Neural cell (in vitro differentiated cells): ENCODE data around the gene FSTL1. TPM values are rescaled to one million over a fixed set of nuclear protein-coding genes. Genes with fewer than 3 reads are reported as not detected.

ENCODE experiments used
- H2AFZ ChIP-seq: fragments of 200-600, 300-800 bp; sonication (generic), shearing (Covaris generic); 2 replicates; pipeline ENCODE4 v1.6.0; 2014; ENCODE audit warnings: low read depth, mild to moderate bottlenecking, antibody characterized with exemption, low read length, moderate library complexity
- H3F3A ChIP-seq: fragments of 200-600 bp; shearing (Covaris generic); 2 replicates; pipeline ENCODE4 v1.6.1; 2016; ENCODE audit warnings: mild to moderate bottlenecking, moderate library complexity, mixed read lengths, antibody characterized with exemption, low read length; ENCODE audit not compliant: insufficient read depth, poor library complexity, severe bottlenecking
- H3K27ac ChIP-seq: fragments of 200-600, 300-800 bp; sonication (generic), shearing (Covaris generic); 2 replicates; pipeline ENCODE4 v1.5.1; 2014; ENCODE audit warnings: mild to moderate bottlenecking, low read length, moderate library complexity
- H3K27me3 ChIP-seq: fragments of 300-800, 200-600 bp; sonication (generic), shearing (Covaris generic); 2 replicates; pipeline ENCODE4 v1.6.0; 2014; ENCODE audit warnings: mild to moderate bottlenecking, low read depth, low read length, moderate library complexity; ENCODE audit not compliant: insufficient read depth
- H3K36me3 ChIP-seq: fragments of 300-800, 200-600 bp; sonication (generic), shearing (Covaris generic); 2 replicates; pipeline ENCODE4 v1.5.1; 2014; ENCODE audit warnings: mild to moderate bottlenecking, antibody characterized with exemption, low read length, moderate library complexity; ENCODE audit not compliant: insufficient read depth
- H3K4me2 ChIP-seq: fragments of 300-800, 200-600 bp; sonication (generic), shearing (Covaris generic); 2 replicates; pipeline ENCODE4 v1.6.0; 2014; ENCODE audit warnings: mild to moderate bottlenecking, low read length
- H3K4me3 ChIP-seq: fragments of 300-800, 200-600 bp; sonication (generic), shearing (Covaris generic); 2 replicates; pipeline ENCODE4 v1.5.1; 2014; ENCODE audit warnings: mild to moderate bottlenecking, low read length, moderate library complexity
- H3K79me2 ChIP-seq: fragments of 200-600 bp; shearing (Covaris generic); replicated peaks from 2 replicates; pipeline ENCODE4 v1.6.0; 2014; ENCODE audit warnings: mild to moderate bottlenecking, low read length, moderate library complexity; ENCODE audit not compliant: insufficient read depth
- H3K9ac ChIP-seq: fragments of 300-800, 200-600 bp; sonication (generic), shearing (Covaris generic); 2 replicates; pipeline ENCODE4 v1.6.1; 2016; ENCODE audit warnings: mild to moderate bottlenecking, low read length, mixed read lengths
- H3K9me2 ChIP-seq: fragments of 200-600 bp; shearing (Covaris generic); 2 replicates; pipeline ENCODE4 v1.6.1; 2016; ENCODE audit warnings: mild to moderate bottlenecking, low read length, mixed read lengths; ENCODE audit not compliant: insufficient read depth
- H3K9me3 ChIP-seq: fragments of 200-600, 300-800 bp; sonication (generic), shearing (Covaris generic); 2 replicates; pipeline ENCODE4 v1.6.1; 2016; ENCODE audit warnings: mild to moderate bottlenecking, mixed run types, low read length, moderate library complexity, mixed read lengths
- H4K20me1 ChIP-seq: fragments of 200-600 bp; shearing (Covaris generic); 2 replicates; pipeline ENCODE4 v1.6.1; 2016; ENCODE audit warnings: mild to moderate bottlenecking, mixed run types; ENCODE audit not compliant: insufficient read depth
- EP300 ChIP-seq: fragments of 450-650 bp; conservative IDR thresholded peaks from 2 replicates; pipeline ENCODE4 v1.6.1; 2014; ENCODE audit warnings: antibody characterized with exemption, mild to moderate bottlenecking, moderate library complexity; ENCODE audit not compliant: poor library complexity, severe bottlenecking
- EZH2 ChIP-seq: fragments of 200-600, 300-800 bp; shearing (Covaris generic), sonication (generic); IDR thresholded peaks from 2 replicates; pipeline ENCODE4 v1.6.1; 2014; ENCODE audit warnings: antibody characterized with exemption, low read length, borderline replicate concordance, mild to moderate bottlenecking; ENCODE audit not compliant: insufficient read depth, poor library complexity, severe bottlenecking
- MXI1 ChIP-seq: fragments of 450-650 bp; conservative IDR thresholded peaks from 2 replicates; pipeline ENCODE4 v1.6.1; 2014; ENCODE audit warnings: antibody characterized with exemption, mild to moderate bottlenecking; ENCODE audit not compliant: poor library complexity, severe bottlenecking
- POLR2AphosphoS5 ChIP-seq: IDR thresholded peaks from 2 replicates; pipeline ENCODE4 v1.6.1; 2012
- RAD21 ChIP-seq: fragments of 450-650 bp; conservative IDR thresholded peaks from 2 replicates; pipeline ENCODE4 v1.6.1; 2014; ENCODE audit warnings: antibody characterized with exemption, mild to moderate bottlenecking, moderate library complexity
- SMC3 ChIP-seq: fragments of 450-650 bp; conservative IDR thresholded peaks from 2 replicates; pipeline ENCODE4 v1.6.1; 2014; ENCODE audit warnings: antibody characterized with exemption, mild to moderate bottlenecking, moderate library complexity; ENCODE audit not compliant: poor library complexity
- TAF1 ChIP-seq: IDR thresholded peaks from 2 replicates; pipeline ENCODE4 v1.6.1; 2012; ENCODE audit warnings: low read depth
- polyA plus RNA-seq: library from polyadenylated mRNA; depleted of rRNA; stranded (reverse); fragments of >200 nt; gene quantifications from 2 replicates; pipeline ENCODE4 v1.2.3, GENCODE V29; 2014
- TF ChIP-seq, protein P1 (sequence below): fragments of 450-650 bp; IDR thresholded peaks from 2 replicates; pipeline ENCODE4 v1.5.1; 2014; ENCODE audit warnings: antibody characterized with exemption, mild to moderate bottlenecking, moderate library complexity; ENCODE audit not compliant: poor library complexity, severe bottlenecking
- TF ChIP-seq, protein P2 (sequence below): IDR thresholded peaks from 2 replicates; pipeline ENCODE4 v1.6.1; 2012; ENCODE audit warnings: borderline replicate concordance

FSTL1 gene
- polyA plus RNA-seq, 1 donor from 2014 or later: 12.3 TPM

DNA sequence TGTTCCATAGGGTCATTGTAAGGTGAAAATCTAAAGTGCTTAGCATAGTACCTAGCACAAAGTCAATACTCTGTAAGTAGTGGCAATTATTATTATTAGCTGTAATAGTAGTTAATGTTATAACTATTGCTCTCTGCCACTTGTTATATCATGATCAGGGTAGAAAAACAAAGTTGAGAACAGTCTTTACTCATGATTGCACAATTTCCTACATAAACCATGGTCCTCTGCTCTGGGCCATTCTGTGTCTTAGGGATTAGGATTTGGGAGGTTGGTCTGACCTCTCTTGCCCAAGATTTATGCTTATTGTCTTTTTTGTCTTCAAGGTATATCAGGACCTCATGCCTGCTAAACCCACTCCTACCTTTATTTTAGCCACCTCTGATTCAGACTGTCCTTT is 97.3 kb downstream of the FSTL1 start:
- Histone ChIP-seq H3F3A (peaks cover 3% of the 10 kb centered on the region), H3K79me2 (no peaks in the 10 kb centered on the region), H3K27ac (no peak overlapping the region), H3K9me2 (no peaks in the 10 kb centered on the region), H3K4me3 (no peak overlapping the region), H3K9ac (no peak overlapping the region), H3K36me3 (no peaks in the 10 kb centered on the region), H2AFZ (no peak overlapping the region), H4K20me1 (no peaks in the 10 kb centered on the region), H3K9me3 (no peaks in the 10 kb centered on the region), H3K27me3 (no peaks in the 10 kb centered on the region), H3K4me2 (no peak overlapping the region)
- TF ChIP-seq EZH2: no peak
- TF ChIP-seq, protein P1, sequence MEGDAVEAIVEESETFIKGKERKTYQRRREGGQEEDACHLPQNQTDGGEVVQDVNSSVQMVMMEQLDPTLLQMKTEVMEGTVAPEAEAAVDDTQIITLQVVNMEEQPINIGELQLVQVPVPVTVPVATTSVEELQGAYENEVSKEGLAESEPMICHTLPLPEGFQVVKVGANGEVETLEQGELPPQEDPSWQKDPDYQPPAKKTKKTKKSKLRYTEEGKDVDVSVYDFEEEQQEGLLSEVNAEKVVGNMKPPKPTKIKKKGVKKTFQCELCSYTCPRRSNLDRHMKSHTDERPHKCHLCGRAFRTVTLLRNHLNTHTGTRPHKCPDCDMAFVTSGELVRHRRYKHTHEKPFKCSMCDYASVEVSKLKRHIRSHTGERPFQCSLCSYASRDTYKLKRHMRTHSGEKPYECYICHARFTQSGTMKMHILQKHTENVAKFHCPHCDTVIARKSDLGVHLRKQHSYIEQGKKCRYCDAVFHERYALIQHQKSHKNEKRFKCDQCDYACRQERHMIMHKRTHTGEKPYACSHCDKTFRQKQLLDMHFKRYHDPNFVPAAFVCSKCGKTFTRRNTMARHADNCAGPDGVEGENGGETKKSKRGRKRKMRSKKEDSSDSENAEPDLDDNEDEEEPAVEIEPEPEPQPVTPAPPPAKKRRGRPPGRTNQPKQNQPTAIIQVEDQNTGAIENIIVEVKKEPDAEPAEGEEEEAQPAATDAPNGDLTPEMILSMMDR: no peak
- TF ChIP-seq TAF1: no peak
- TF ChIP-seq POLR2AphosphoS5: no peak
- TF ChIP-seq MXI1: no peak

GRCh38 chr3:120352017-120352416 is 98.8 kb downstream of the FSTL1 start:
- TF ChIP-seq RAD21 (no peak), EP300 (no peak), MXI1 (no peak), POLR2AphosphoS5 (no peak), SMC3 (no peak), EZH2 (no peak), TAF1 (no peak)
- TF ChIP-seq, protein P2, sequence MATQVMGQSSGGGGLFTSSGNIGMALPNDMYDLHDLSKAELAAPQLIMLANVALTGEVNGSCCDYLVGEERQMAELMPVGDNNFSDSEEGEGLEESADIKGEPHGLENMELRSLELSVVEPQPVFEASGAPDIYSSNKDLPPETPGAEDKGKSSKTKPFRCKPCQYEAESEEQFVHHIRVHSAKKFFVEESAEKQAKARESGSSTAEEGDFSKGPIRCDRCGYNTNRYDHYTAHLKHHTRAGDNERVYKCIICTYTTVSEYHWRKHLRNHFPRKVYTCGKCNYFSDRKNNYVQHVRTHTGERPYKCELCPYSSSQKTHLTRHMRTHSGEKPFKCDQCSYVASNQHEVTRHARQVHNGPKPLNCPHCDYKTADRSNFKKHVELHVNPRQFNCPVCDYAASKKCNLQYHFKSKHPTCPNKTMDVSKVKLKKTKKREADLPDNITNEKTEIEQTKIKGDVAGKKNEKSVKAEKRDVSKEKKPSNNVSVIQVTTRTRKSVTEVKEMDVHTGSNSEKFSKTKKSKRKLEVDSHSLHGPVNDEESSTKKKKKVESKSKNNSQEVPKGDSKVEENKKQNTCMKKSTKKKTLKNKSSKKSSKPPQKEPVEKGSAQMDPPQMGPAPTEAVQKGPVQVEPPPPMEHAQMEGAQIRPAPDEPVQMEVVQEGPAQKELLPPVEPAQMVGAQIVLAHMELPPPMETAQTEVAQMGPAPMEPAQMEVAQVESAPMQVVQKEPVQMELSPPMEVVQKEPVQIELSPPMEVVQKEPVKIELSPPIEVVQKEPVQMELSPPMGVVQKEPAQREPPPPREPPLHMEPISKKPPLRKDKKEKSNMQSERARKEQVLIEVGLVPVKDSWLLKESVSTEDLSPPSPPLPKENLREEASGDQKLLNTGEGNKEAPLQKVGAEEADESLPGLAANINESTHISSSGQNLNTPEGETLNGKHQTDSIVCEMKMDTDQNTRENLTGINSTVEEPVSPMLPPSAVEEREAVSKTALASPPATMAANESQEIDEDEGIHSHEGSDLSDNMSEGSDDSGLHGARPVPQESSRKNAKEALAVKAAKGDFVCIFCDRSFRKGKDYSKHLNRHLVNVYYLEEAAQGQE: no peak
- TF ChIP-seq, protein P1: no peak
- H3K9me3 ChIP-seq: no peaks in the 10 kb centered on the region

More at GRCh38 chr3:120352017-120352416, 98.8 kb downstream of the FSTL1 start:
- H4K20me1 ChIP-seq: no peaks in the 10 kb centered on the region
- H3F3A ChIP-seq: peaks cover 6% of the 10 kb centered on the region
- H3K9me2 ChIP-seq: no peaks in the 10 kb centered on the region
- H3K27ac ChIP-seq: no peak overlapping the region
- H3K36me3 ChIP-seq: no peaks in the 10 kb centered on the region
- no peak overlapping the region for H3K9ac ChIP-seq
- H3K4me3 ChIP-seq: no peak overlapping the region
- no peak overlapping the region for H2AFZ ChIP-seq
- no peaks in the 10 kb centered on the region for H3K27me3 ChIP-seq
- peaks cover 8% of the 10 kb centered on the region for H3K79me2 ChIP-seq
- no peak overlapping the region for H3K4me2 ChIP-seq
